Mesenchymal stem cell (in vitro differentiated cells and primary cell): Measurements from ENCODE around the gene KIF5A.
A peak's percentile ranks its signal among the peaks of the same experiment; 100 is the strongest.

Source experiments
- DNase-seq: peaks from one replicate; pipeline ENCODE4 v3.0.0-alpha.2; 2013
- H2AFZ ChIP-seq: one replicate; pipeline ENCODE4 v1.6.1; 2013; ENCODE audit warnings: low read depth, mild to moderate bottlenecking, control low read depth, inconsistent platforms, low read length, moderate library complexity
- H2AK5ac ChIP-seq: 2 replicates; pipeline ENCODE4 v1.6.1; 2013; ENCODE audit warnings: low read length, moderate library complexity, mild to moderate bottlenecking, inconsistent platforms; ENCODE audit not compliant: severe bottlenecking
- H2BK120ac ChIP-seq: one replicate; pipeline ENCODE4 v1.6.1; 2013; ENCODE audit warnings: low read depth, mild to moderate bottlenecking, inconsistent platforms, low read length, moderate library complexity
- H2BK12ac ChIP-seq, 2 experiments: one replicate each; pipeline ENCODE4 v1.6.1; 2013; ENCODE audit warnings: inconsistent platforms in 2 of 2, low read length in 2 of 2, mild to moderate bottlenecking in 2 of 2, moderate library complexity in 2 of 2, control low read depth in 1 of 2
- H2BK15ac ChIP-seq: one replicate; pipeline ENCODE4 v1.6.1; 2013; ENCODE audit warnings: mild to moderate bottlenecking, low read depth, inconsistent platforms; ENCODE audit not compliant: poor library complexity, severe bottlenecking
- H2BK5ac ChIP-seq: 2 replicates; pipeline ENCODE4 v1.6.1; 2013; ENCODE audit warnings: low read depth, mild to moderate bottlenecking, low read length, control low read depth, inconsistent platforms; ENCODE audit not compliant: poor library complexity, severe bottlenecking
- H3K14ac ChIP-seq, 2 experiments: one replicate each; pipeline ENCODE4 v1.6.1; 2013; ENCODE audit warnings: inconsistent platforms in 2 of 2, low read length in 2 of 2, control low read depth in 1 of 2, mild to moderate bottlenecking in 1 of 2, moderate library complexity in 1 of 2
- H3K18ac ChIP-seq, 2 experiments: one replicate each; pipeline ENCODE4 v1.6.1; 2013; ENCODE audit warnings: inconsistent platforms in 2 of 2, low read length in 2 of 2, control low read depth in 1 of 2, low read depth in 1 of 2, mild to moderate bottlenecking in 1 of 2
- H3K23ac ChIP-seq, 2 experiments: one replicate each; pipeline ENCODE4 v1.6.1; 2013; ENCODE audit warnings: inconsistent platforms in 2 of 2, low read length in 2 of 2, mild to moderate bottlenecking in 2 of 2, moderate library complexity in 2 of 2, control low read depth in 1 of 2
- H3K27ac ChIP-seq: 2 replicates; pipeline ENCODE4 v1.5.1; 2013; ENCODE audit warnings: mild to moderate bottlenecking, moderate library complexity, low read length, control low read depth, inconsistent platforms; ENCODE audit not compliant: poor library complexity, severe bottlenecking
- H3K27me3 ChIP-seq, 2 experiments: 2 replicates each; pipeline versions ENCODE4 v1.6.1 to v1.7.0; 2013; ENCODE audit warnings: low read length in 2 of 2, mild to moderate bottlenecking in 2 of 2, moderate library complexity in 2 of 2, control low read depth in 1 of 2, inconsistent platforms in 1 of 2; ENCODE audit not compliant: control insufficient read depth in 1 of 2, insufficient read depth in 1 of 2
- H3K36me3 ChIP-seq, 2 experiments: 2 replicates each; pipeline versions ENCODE4 v1.6.1 to v1.7.0; 2013; ENCODE audit warnings: low read length in 2 of 2, control low read depth in 1 of 2, inconsistent platforms in 1 of 2, low read depth in 1 of 2, mild to moderate bottlenecking in 1 of 2; ENCODE audit not compliant: insufficient read depth in 2 of 2, control insufficient read depth in 1 of 2
- H3K4ac ChIP-seq, 2 experiments: one replicate each; pipeline ENCODE4 v1.6.1; 2013; ENCODE audit warnings: inconsistent platforms in 2 of 2, low read length in 2 of 2, mild to moderate bottlenecking in 2 of 2, moderate library complexity in 2 of 2, control low read depth in 1 of 2, low read depth in 1 of 2
- H3K4me1 ChIP-seq: 2 replicates; pipeline ENCODE4 v1.6.1; 2013; ENCODE audit warnings: low read depth, low read length, control low read depth; ENCODE audit not compliant: control insufficient read depth, insufficient read depth
- H3K4me2 ChIP-seq: 2 replicates; pipeline ENCODE4 v1.6.1; 2013; ENCODE audit warnings: low read length, mild to moderate bottlenecking, inconsistent platforms; ENCODE audit not compliant: poor library complexity, severe bottlenecking
- H3K4me3 ChIP-seq, 2 experiments: 2 replicates each; pipeline versions ENCODE4 v1.5.1 to v1.7.0; 2013; ENCODE audit warnings: low read length in 2 of 2, mild to moderate bottlenecking in 2 of 2, control low read depth in 1 of 2, low read depth in 1 of 2; ENCODE audit not compliant: insufficient read depth in 1 of 2
- H3K79me1 ChIP-seq: replicated peaks from 2 replicates; pipeline ENCODE4 v1.6.1; 2013; ENCODE audit warnings: mild to moderate bottlenecking, control low read depth, low read length, inconsistent platforms; ENCODE audit not compliant: poor library complexity, severe bottlenecking
- H3K9ac ChIP-seq: 2 replicates; pipeline ENCODE4 v1.7.0; 2013; ENCODE audit warnings: mild to moderate bottlenecking, low read length, moderate library complexity
- H3K9me3 ChIP-seq: 2 replicates; pipeline ENCODE4 v1.7.0; 2013; ENCODE audit warnings: mild to moderate bottlenecking, low read length; ENCODE audit not compliant: control insufficient read depth
- H4K8ac ChIP-seq: one replicate; pipeline ENCODE4 v1.6.1; 2013; ENCODE audit warnings: inconsistent platforms, mild to moderate bottlenecking, low read length, moderate library complexity
- H4K91ac ChIP-seq: one replicate; pipeline ENCODE4 v1.6.1; 2013; ENCODE audit warnings: mild to moderate bottlenecking, low read length, inconsistent platforms
- WGBS: methylation state at CpG from one replicate; pipeline ENCODE4 v1.1.7; 2013; ENCODE audit warnings: mixed read lengths; 5-methylcytosine and 5-hydroxymethylcytosine counted together

The KIF5A gene

DNA sequence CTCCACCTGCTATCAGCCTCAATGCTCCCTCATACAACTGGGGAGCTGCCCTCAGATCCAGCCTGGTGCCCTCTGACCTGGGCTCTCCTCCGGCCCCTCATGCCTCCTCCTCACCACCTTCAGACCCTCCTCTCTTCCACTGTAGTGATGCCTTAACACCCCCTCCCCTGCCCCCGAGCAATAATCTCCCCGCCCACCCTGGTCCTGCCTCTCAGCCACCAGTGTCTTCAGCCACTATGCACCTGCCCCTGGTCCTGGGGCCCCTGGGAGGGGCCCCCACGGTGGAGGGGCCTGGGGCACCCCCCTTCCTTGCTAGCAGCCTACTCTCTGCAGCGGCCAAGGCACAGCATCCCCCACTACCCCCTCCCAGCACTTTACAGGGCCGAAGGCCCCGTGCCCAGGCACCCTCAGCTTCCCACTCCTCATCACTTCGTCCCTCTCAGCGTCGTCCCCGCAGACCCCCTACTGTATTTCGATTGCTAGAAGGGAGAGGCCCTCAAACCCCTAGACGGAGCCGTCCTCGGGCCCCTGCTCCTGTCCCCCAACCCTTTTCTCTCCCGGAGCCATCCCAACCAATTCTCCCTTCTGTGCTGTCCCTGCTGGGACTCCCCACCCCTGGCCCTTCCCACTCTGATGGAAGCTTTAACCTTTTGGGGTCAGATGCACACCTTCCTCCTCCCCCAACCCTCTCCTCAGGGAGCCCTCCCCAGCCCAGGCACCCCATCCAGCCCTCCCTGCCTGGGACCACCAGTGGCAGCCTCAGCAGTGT lies 24.0 kb upstream of the KIF5A start:
- Histone ChIP-seq H3K27me3 (no peaks in the 10 kb centered on the region), H4K91ac (no peak overlapping the region), H2BK5ac (no peak overlapping the region), H3K4me2 (no peak overlapping the region), H2BK15ac (no peak overlapping the region), H3K18ac (no peak overlapping the region), H4K8ac (no peak overlapping the region), H3K4me3 (no peak overlapping the region), H2BK12ac (no peak overlapping the region), H3K79me1 (peaks cover 34% of the 10 kb centered on the region), H3K9ac (peak overlapping the region; percentile 14), H3K36me3 (peaks cover 61 to 63% of the 10 kb centered on the region in 2 experiments), H3K14ac (no peak overlapping the region), H3K27ac (no peak overlapping the region), H2BK120ac (no peak overlapping the region), H3K4me1 (peaks cover 37% of the 10 kb centered on the region), H3K23ac (no peak overlapping the region), H3K4ac (no peak overlapping the region), H2AK5ac (no peak overlapping the region), H2AFZ (no peak overlapping the region), H3K9me3 (no peaks in the 10 kb centered on the region)
- DNase-seq, result no peak
- 96% methylated on average over 16 of the region's 16 CpGs for WGBS

GRCh38 chr12:57526477-57527126 lies 23.2 kb upstream of the KIF5A start:
- no peak overlapping the region for H2BK5ac ChIP-seq
- H3K79me1 ChIP-seq, result peaks cover 34% of the 10 kb centered on the region
- no peak overlapping the region for H2AK5ac ChIP-seq
- H4K8ac ChIP-seq, result peak overlapping the region; percentile 4
- peaks cover 68 to 69% of the 10 kb centered on the region in 2 experiments for H3K36me3 ChIP-seq
- no peaks in the 10 kb centered on the region for H3K27me3 ChIP-seq
- no peak overlapping the region for H2BK12ac ChIP-seq
- H3K9me3 ChIP-seq, result no peaks in the 10 kb centered on the region
- no peak overlapping the region for H3K4me2 ChIP-seq
- H2BK120ac ChIP-seq, result no peak overlapping the region
- no peak overlapping the region for H3K4me3 ChIP-seq
- no peak overlapping the region for H2BK15ac ChIP-seq
- H2AFZ ChIP-seq, result no peak overlapping the region
- H3K9ac ChIP-seq, result peak overlapping the region; percentile 14
- no peak overlapping the region for H3K23ac ChIP-seq
- H3K27ac ChIP-seq, result no peak overlapping the region
- no peak overlapping the region for H4K91ac ChIP-seq
- WGBS, result 71% methylated on average over 2 of the region's 4 CpGs
- DNase-seq, result no peak
- H3K4ac ChIP-seq, result no peak overlapping the region
- no peak overlapping the region for H3K18ac ChIP-seq
- no peak overlapping the region for H3K14ac ChIP-seq
- peaks cover 32% of the 10 kb centered on the region for H3K4me1 ChIP-seq

DNA sequence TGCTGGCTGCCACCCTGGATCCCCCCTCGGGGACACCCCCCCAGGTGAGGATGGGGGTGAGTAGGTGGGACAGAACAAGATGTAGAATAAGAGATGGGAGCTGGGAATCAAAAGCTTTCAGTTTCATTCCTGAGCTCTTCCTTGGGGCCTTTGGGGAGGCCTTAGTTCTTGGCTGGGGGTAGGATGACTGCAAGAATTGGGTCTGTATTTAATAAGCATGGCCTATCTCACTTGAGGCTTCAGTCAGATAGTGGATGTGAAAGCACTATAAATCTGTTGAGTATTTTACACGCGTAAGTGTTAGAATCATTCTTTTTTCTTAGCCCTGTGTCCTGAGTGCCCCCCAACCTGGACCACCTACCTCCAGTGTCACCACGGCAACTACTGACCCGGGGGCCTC lies 22.7 kb upstream of the KIF5A start:
- no peak overlapping the region for H2BK15ac ChIP-seq
- peaks cover 28% of the 10 kb centered on the region for H3K4me1 ChIP-seq
- H3K79me1 ChIP-seq, result peaks cover 34% of the 10 kb centered on the region
- peak overlapping the region; percentile 14 for H3K9ac ChIP-seq
- 95% methylated on average over 4 of the region's 5 CpGs for WGBS
- DNase-seq, result no peak
- no peak overlapping the region for H3K4me2 ChIP-seq
- no peak overlapping the region for H2AK5ac ChIP-seq
- H4K8ac ChIP-seq, result no peak overlapping the region
- peaks cover 74 to 75% of the 10 kb centered on the region in 2 experiments for H3K36me3 ChIP-seq
- H3K27ac ChIP-seq, result no peak overlapping the region
- H2BK120ac ChIP-seq, result no peak overlapping the region
- no peak overlapping the region for H3K23ac ChIP-seq
- H3K9me3 ChIP-seq, result no peaks in the 10 kb centered on the region
- H3K4ac ChIP-seq, result no peak overlapping the region
- H2BK12ac ChIP-seq, result no peak overlapping the region
- H3K14ac ChIP-seq, result no peak overlapping the region
- no peak overlapping the region for H2AFZ ChIP-seq
- H3K18ac ChIP-seq, result no peak overlapping the region
- no peak overlapping the region for H4K91ac ChIP-seq
- no peak overlapping the region for H3K4me3 ChIP-seq
- H3K27me3 ChIP-seq, result no peaks in the 10 kb centered on the region
- H2BK5ac ChIP-seq, result no peak overlapping the region

DNA sequence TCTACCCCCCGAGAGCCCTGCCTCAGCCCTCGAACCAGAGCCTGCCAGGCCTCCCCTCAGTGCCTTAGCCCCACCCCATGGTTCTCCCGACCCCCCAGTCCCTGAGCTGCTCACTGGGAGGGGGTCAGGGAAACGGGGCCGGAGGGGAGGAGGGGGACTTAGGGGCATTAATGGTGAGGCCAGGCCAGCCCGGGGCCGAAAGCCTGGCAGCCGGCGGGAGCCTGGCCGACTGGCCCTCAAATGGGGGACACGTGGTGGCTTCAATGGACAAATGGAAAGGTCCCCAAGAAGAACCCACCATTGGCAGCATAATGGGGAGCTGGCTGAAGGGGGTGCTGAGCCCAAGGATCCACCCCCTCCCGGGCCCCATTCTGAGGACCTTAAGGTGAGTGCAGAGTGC lies 21.7 kb upstream of the KIF5A start:
- Histone ChIP-seq H3K27me3 (no peaks in the 10 kb centered on the region), H3K4me2 (no peak overlapping the region), H3K4ac (no peak overlapping the region), H2BK15ac (no peak overlapping the region), H4K91ac (no peak overlapping the region), H2BK120ac (no peak overlapping the region), H3K18ac (no peak overlapping the region), H3K36me3 (peaks cover 84 to 85% of the 10 kb centered on the region in 2 experiments), H2BK12ac (no peak overlapping the region), H3K9me3 (no peaks in the 10 kb centered on the region), H3K4me1 (peaks cover 26% of the 10 kb centered on the region), H4K8ac (no peak overlapping the region), H2AK5ac (no peak overlapping the region), H3K14ac (no peak overlapping the region), H2AFZ (no peak overlapping the region), H3K27ac (no peak overlapping the region), H3K9ac (no peak overlapping the region), H3K23ac (no peak overlapping the region), H3K4me3 (no peak overlapping the region), H2BK5ac (no peak overlapping the region), H3K79me1 (peaks cover 34% of the 10 kb centered on the region)
- WGBS, result 95% methylated on average over 10 of the region's 12 CpGs
- no peak for DNase-seq
